ENCODE data around the gene UGT1A4. TPM values are rescaled to one million over a fixed set of nuclear protein-coding genes. Genes with fewer than 3 reads are reported as not detected.

Gene UGT1A4
- total and polyA plus RNA-seq, 2 donors (not counting 3 experiments of a cell fraction or from before 2014, with no cell fraction given): not detected

DNA sequence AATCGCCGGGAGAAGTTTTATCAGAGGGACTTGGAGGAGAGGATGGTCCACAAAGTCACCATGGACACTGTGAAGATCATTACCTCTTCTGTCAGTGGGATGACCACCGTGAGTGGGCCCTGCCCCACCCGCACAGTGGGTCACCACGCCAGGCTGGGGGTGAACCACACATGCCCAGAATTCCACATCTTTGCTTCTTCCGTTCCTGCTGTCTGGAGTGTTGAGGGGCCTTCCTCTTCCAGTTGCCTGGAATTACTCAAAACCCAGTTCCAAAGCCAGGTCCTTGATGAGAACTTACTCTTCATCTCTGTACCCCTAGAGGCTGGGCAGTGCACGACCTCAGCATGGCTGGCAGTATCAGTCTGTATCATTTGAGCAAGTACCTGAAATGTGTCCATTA lies 81.7 kb downstream of the UGT1A4 start:
- H3K4me2 ChIP-seq (ENCODE audit: insufficient read depth, low read length): no peak overlapping the region
- no TSS peak for BruUV-seq (replicated peaks)
- no peak for FAIRE-seq
- no peaks in the 10 kb centered on the region for H3K9me3 ChIP-seq (replicated peaks; ENCODE audit: control insufficient read depth, insufficient read depth, low read length)
- intact Hi-C loops (cut with micrococcal nuclease) (no loop called here), dilution Hi-C loops (cut with MboI; ENCODE audit: extremely low pct_ligation_motif_present, low sequenced_read_pairs) (no loop called here)
- no peak overlapping the region for H2AFZ ChIP-seq (ENCODE audit: low read depth, low read length)
- H4K20me1 ChIP-seq (replicated peaks; ENCODE audit: control insufficient read depth, extremely low read depth, insufficient read depth, low read length): no peaks in the 10 kb centered on the region
- H3K4me3 ChIP-seq (replicated peaks in 1 of 3; ENCODE audit: insufficient read depth in 1 of 3, low read depth in 1 of 3, low read length in 3 of 3): no peak overlapping the region
- no peak overlapping the region for H3K27ac ChIP-seq (ENCODE audit: insufficient read depth, low read depth, low read length)
- DNase-seq (ENCODE audit: low read depth, low spot score): no peak
- ChIA-PET POLR2A (no interaction called here), CTCF (no interaction called here)
- H3K9ac ChIP-seq (replicated peaks; ENCODE audit: extremely low read depth, insufficient read depth, low read length): no peak overlapping the region
- no peaks in the 10 kb centered on the region for H3K79me2 ChIP-seq (ENCODE audit: control insufficient read depth, insufficient read depth, low read length)
- no peaks in the 10 kb centered on the region for H3K9me1 ChIP-seq (replicated peaks; ENCODE audit: control insufficient read depth, extremely low read depth, insufficient read depth, low read length)
- H3K36me3 ChIP-seq (ENCODE audit: control insufficient read depth in 2 of 2, extremely low read depth in 1 of 2, insufficient read depth in 2 of 2, low read length in 2 of 2): no peaks in the 10 kb centered on the region
- no peaks in the 10 kb centered on the region for H3K27me3 ChIP-seq (ENCODE audit: control insufficient read depth in 2 of 2, insufficient read depth in 2 of 2, low read length in 2 of 2)
- TF ChIP-seq GATA2 (IDR thresholded peaks at IDR 0.05; ENCODE audit: insufficient read depth, insufficient read length, low read depth, low read length): no peak
- TF ChIP-seq, protein P1, sequence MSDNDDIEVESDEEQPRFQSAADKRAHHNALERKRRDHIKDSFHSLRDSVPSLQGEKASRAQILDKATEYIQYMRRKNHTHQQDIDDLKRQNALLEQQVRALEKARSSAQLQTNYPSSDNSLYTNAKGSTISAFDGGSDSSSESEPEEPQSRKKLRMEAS (IDR thresholded peaks at IDR 0.05; ENCODE audit: insufficient read depth, insufficient read length): no peak
- TF ChIP-seq FOS (IDR thresholded peaks at IDR 0.05; ENCODE audit: borderline replicate concordance, insufficient read depth, low read length): no peak
- TF ChIP-seq JUN (IDR thresholded peaks at IDR 0.05; ENCODE audit: borderline replicate concordance, insufficient read depth, insufficient read length, low read depth): no peak
- TF ChIP-seq POLR2A (IDR thresholded peaks at IDR 0.05; ENCODE audit: low read depth, low read length): no peak
- TF ChIP-seq POLR2AphosphoS5 (IDR thresholded peaks at IDR 0.05; ENCODE audit: insufficient read depth, low read depth, low read length): no peak
- no peak for TF ChIP-seq MYC (IDR thresholded peaks at IDR 0.05; ENCODE audit: low read depth, low read length)
- TF ChIP-seq, protein P2, sequence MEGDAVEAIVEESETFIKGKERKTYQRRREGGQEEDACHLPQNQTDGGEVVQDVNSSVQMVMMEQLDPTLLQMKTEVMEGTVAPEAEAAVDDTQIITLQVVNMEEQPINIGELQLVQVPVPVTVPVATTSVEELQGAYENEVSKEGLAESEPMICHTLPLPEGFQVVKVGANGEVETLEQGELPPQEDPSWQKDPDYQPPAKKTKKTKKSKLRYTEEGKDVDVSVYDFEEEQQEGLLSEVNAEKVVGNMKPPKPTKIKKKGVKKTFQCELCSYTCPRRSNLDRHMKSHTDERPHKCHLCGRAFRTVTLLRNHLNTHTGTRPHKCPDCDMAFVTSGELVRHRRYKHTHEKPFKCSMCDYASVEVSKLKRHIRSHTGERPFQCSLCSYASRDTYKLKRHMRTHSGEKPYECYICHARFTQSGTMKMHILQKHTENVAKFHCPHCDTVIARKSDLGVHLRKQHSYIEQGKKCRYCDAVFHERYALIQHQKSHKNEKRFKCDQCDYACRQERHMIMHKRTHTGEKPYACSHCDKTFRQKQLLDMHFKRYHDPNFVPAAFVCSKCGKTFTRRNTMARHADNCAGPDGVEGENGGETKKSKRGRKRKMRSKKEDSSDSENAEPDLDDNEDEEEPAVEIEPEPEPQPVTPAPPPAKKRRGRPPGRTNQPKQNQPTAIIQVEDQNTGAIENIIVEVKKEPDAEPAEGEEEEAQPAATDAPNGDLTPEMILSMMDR (IDR thresholded peaks at IDR 0.05; ENCODE audit: extremely low read depth in 1 of 2, insufficient read depth in 1 of 2, low read depth in 1 of 2, low read length in 2 of 2): no peak
- TF ChIP-seq EZH2 (IDR thresholded peaks at IDR 0.05; ENCODE audit: borderline replicate concordance, low read depth, low read length, severe bottlenecking): no peak
- H3K4me1 ChIP-seq (ENCODE audit: control insufficient read depth, extremely low read depth, insufficient read depth, low read length): no peaks in the 10 kb centered on the region

All from endothelial cell of umbilical vein (primary cell).